GM18499 (cell line): ENCODE results near the gene IPO9.

ENCODE experiments used
- ATAC-seq: cut with Tn5 transposase; IDR thresholded peaks from one replicate; pipeline ENCODE4 v1.9.1; 2021; ENCODE audit warnings: moderate number of reproducible peaks; ENCODE audit not compliant: insufficient read depth, unreplicated experiment

Gene IPO9

GRCh38 chr1:201828820-201829774, at the start of gene IPO9:
TSS of gene IPO9 (plus strand) at chr1:201829157. CDS start at chr1:201829210, 53 bp downstream.
- ATAC-seq, result peak; percentile 59

- no peak for ATAC-seq
Measured at GRCh38 chr1:201779351-201779880, 49.5 kb upstream of the IPO9 start.

GRCh38 chr1:201780952-201781351, 48.0 kb upstream of the IPO9 start:
- ATAC-seq, result no peak

DNA sequence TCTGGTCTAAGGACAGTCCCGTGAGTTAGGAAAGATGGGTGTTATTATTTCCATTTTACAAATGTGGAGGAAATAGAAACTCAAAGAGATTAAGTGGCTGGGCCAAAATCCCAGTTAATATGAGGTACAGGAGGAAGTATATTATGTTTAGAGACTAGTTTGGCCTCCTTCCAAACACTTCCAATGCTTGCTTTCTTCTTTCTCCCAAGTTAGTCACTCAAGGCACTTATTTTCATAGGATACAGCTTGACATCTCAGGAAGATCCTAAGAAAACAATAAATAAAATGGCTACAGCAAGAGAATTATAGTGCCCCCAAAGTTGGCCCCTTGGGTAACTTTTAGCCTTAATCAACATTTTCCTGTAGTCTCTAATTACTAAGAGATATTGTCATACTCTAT, 47.5 kb upstream of the IPO9 start:
- ATAC-seq, result no peak

DNA sequence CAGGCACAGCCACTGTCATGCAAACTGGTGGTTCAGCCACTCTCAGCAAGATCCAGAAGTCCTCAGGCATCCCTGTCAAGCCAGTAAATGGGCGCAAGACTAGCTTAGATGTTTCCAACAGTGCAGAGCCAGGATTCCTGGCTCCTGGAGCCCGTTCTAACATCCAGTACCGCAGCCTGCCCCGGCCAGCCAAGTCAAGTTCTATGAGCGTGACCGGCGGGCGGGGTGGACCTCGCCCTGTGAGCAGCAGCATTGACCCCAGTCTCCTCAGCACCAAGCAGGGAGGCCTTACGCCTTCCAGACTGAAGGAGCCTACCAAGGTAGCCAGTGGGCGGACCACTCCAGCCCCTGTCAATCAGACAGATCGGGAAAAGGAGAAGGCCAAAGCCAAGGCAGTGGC, 46.6 kb upstream of the IPO9 start:
- ATAC-seq, result no peak

DNA sequence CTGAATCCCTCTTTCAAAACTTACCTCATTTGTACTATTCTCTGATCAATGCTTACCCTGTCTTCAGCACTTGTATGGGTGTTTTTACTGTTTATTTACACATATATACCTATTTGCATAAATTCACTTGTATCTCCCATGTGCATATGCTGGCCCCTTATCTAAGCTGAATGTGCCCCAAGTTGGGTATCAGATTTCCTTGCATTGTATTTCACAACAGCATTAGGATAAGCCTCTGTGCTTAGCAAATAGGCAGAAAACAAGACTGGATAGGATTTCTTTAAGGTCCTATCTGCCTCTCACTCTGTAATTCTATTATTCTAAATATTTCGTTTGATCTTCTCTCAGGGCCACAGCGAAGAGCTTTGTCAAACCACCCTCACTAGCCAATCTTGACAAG, 45.9 kb upstream of the IPO9 start:
- no peak for ATAC-seq

- ATAC-seq, result no peak
Measured at GRCh38 chr1:201783572-201783971, 45.4 kb upstream of the IPO9 start.

- no peak for ATAC-seq
Measured at GRCh38 chr1:201785291-201785690, 43.7 kb upstream of the IPO9 start.

DNA sequence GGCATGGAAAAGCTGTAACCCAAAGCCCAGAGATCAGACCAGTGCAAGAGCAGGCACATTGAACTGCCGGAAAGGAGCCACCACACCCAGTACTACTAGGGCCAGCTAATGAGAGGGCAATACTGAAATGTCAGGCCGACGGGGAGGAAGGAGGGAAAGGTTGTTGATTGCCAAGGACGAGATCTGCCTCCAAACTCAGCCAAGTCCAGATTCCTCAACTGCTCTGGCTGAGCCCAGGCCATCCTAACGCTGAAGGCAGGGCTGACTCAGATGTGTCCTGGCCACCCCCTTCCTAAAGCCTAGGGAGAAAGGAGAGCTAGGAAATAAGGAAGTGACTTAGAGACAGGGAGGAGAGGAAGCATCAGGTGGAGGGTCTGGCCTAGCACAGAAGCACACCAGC, 42.1 kb upstream of the IPO9 start:
- no peak for ATAC-seq

DNA sequence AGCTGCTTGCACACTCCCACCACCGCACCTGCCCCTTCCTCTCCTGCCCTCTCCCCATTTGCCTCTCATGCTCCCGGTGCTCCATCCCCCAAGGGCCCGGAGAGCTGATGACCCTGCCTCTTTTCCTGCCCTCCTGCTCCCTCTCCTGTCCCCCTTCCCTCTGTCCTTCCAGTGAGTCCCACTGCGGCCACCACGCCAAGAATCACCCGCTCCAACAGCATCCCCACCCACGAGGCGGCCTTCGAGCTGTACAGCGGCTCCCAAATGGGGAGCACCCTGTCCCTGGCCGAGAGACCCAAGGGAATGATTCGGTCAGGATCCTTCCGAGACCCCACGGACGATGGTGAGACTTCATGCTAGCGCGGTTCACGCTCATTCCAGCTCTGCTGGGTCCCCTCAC, 40.7 kb upstream of the IPO9 start:
- ATAC-seq, result no peak

GRCh38 chr1:201789245-201789644, 39.7 kb upstream of the IPO9 start:
- ATAC-seq, result no peak

- no peak for ATAC-seq
Measured at GRCh38 chr1:201790261-201790660, 38.7 kb upstream of the IPO9 start.

DNA sequence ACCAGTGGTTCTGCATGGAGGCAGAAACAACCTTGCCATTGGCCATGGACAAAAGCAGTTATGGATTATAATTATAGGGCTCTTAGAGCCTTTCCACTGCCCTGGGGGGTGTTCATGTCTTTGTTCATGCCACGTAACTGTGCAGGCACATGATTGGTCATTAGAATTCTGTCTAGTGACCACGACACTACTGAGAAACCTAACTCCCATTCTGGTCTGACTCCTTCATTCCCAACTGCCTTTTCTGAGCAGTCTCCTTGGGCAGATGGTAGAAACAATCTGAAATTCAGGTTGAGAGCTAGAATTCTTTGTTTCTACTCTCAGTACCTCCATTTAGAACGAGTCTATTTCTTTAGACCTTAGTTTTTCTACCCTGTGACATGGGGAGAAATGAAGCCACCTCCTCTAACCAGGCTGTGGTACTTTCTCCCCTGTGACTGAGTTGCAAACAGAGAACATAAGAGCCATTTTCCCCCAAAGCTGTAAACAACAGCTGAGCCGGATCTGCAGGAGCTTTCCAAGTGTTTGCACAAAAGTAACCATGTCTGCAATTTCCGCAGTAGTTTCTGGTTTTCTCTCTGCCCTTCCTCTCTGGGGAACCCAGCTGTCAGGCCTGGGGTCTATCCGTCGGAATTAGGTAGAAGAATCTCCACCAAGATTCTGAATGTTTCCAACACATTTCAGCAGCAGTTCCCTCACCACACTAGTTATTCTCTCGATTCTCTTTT, 37.7 kb upstream of the IPO9 start:
- no peak for ATAC-seq

DNA sequence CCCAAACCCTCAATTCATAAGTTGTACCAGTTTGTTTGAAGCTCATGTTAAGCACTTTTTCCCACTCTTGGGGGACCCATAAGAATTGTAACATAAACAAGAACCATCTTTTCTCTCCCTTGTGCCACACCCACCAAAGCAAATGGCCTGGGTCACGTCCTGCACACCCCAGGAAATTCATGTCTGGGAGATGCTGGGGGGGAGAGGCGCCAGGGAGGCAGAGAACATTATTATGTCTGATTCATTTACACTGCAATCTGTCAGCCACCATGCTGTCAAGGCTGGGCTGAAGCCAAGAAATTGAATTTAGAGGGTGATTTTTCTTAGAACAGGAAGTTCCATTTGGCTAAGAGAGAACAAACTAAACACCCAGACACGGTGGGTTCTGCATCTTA, 37.2 kb upstream of the IPO9 start:
- ATAC-seq, result no peak

GRCh38 chr1:201792534-201793305, 36.2 kb upstream of the IPO9 start:
- ATAC-seq, result no peak

DNA sequence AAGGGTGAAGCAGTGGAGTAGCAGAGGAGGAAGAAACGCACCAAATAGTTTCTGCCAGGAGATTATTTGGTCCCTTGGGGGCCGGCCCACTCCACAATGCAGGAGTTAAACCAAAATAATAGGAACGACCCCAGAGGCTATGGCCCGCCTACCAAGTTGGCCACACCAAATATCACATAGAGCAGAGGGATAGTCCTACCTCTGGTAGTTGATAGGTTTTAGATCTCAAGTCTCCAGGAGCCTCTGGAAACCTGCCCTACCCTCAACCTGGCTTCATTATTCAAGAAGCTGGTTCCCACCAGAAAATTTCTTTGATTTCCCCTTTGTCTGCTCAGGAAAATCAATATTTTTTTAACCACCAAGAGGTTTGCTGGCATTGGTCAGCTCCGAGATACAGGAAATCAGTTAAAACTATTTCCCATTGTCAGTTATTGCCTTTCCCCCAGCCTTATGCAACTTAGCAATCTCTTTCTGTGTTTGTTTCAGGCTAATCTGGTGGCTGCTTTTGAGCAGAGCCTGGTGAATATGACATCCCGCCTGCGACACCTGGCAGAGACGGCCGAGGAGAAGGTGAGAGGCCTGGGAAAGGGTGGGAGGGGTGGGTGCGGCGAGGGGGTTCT, 35.5 kb upstream of the IPO9 start:
- no peak for ATAC-seq

DNA sequence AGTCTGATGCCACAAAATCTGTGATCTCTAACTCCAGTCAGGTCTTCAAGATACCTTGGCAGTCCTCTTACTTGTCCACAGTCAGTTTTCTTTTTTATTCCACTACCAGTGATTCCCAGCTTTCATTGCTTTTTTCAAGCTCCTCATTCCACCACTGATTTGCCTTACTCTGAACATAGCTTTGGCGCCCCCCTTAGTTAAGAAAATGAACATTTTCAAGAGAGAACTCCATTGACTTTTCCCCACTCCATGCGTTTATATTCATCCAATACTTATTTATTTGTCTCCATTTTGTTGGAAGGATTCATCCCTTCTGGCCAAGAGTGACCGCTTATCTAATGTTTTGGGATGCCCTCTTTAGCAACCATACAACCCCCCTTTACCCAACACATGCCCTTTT, 33.9 kb upstream of the IPO9 start:
- ATAC-seq, result no peak

- ATAC-seq, result no peak
Measured at GRCh38 chr1:201800246-201800645, 28.7 kb upstream of the IPO9 start.

DNA sequence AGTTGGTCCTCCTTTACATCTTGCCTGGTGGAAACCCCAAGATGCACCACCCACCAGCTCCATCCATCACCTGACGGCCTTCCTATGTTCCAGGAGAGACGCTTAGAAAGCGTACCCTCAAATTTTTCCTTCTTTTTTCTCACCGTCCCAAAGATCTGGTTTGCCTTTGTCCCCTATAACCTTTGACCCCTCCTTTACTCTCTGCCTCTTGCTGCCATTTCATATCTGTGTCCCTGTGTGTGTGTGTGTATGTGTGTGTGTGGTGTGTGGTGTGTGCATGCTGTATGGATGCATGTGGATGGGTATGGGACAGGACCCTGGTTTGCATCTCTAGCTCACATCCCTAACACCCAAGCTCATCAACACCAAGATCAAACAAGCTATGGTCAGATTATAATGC, 22.2 kb upstream of the IPO9 start:
- ATAC-seq, result no peak

GRCh38 chr1:201807958-201808632, 20.9 kb upstream of the IPO9 start:
- no peak for ATAC-seq
